Type B pancreatic cell (in vitro differentiated cells): Measurements from ENCODE around the gene ZNF8. TPM values are rescaled to one million over a fixed set of nuclear protein-coding genes. Genes with fewer than 3 reads are reported as not detected.

Experiments used
- DNase-seq: peaks from one replicate; pipeline ENCODE4 v3.0.0; 2021; ENCODE audit warnings: mixed read lengths; ENCODE audit not compliant: unreplicated experiment; ENCODE audit errors: extremely low spot score
- H3K27ac Mint-ChIP-seq: 2 replicates; pipeline ENCODE4 v1.8.0; 2021; ENCODE audit warnings: mild to moderate bottlenecking, mixed read lengths
- H3K27me3 Mint-ChIP-seq: 2 replicates; pipeline ENCODE4 v1.8.0; 2021; ENCODE audit warnings: mixed read lengths
- H3K36me3 Mint-ChIP-seq: 2 replicates; pipeline ENCODE4 v1.8.0; 2021; ENCODE audit warnings: mixed read lengths
- H3K4me1 Mint-ChIP-seq: one replicate; pipeline ENCODE4 v1.8.0; 2021; ENCODE audit warnings: mixed read lengths; ENCODE audit not compliant: unreplicated experiment
- H3K4me3 Mint-ChIP-seq: 2 replicates; pipeline ENCODE4 v1.8.0; 2021; ENCODE audit warnings: mild to moderate bottlenecking, mixed read lengths
- H3K9me3 Mint-ChIP-seq: 2 replicates; pipeline ENCODE4 v1.8.0; 2021; ENCODE audit warnings: mixed read lengths
- total RNA-seq: library from RNA; stranded (reverse); gene quantifications from 2 replicates; pipeline ENCODE4 v1.2.1, GENCODE V29; 2021; ENCODE audit warnings: low replicate concordance
- TF ChIP-seq, protein P1 (sequence below): fragments of 200-600 bp; sonication (generic); conservative IDR thresholded peaks from 2 replicates; pipeline ENCODE4 v1.5.0; 2021; ENCODE audit warnings: antibody characterized with exemption, mild to moderate bottlenecking

ZNF8 gene
- total RNA-seq, 1 donor from 2014 or later, result 16.4 TPM

DNA sequence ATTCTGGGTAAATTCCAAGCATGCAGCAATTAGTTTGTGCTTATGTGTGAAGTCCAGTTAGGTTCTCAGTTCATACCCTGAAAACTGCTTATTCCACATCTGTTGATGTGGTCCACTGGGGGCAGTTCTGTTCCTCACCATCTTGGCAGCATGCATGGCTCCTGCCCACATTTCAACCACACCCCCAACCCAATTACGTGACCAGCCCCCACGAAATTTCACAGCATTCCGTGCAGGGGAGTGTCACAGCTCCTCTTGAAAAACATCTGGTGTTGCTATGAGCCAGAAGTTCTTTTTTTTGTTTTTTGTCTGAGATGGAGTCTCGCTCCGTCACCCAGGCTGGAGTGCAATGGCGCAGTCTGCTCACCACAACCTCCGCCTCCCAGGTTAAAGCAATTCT is 17.3 kb downstream of the ZNF8 start:
- peaks cover 22% of the 10 kb centered on the region for H3K9me3 Mint-ChIP-seq
- no peaks in the 10 kb centered on the region for H3K4me1 Mint-ChIP-seq

DNA sequence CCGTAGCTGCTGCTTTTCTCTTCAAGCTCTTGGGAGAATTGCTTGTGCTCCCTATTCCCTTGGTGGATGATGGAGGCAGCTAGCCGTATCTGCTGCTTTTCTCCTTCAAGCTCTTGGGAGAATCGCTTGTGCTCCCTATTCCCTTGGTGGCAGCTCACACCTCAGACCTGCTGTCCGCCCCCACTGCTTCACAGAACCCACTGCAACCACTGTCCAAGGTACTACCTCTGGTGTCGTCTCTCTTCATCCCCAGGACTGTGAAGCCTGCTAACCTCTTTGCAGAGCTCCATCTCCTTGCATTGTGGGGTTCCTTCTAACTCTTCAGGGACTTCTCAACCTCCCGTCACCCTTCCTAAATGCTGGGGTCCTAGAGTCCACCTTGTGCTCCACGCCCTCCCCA is 21.9 kb downstream of the ZNF8 start:
- peaks cover 14% of the 10 kb centered on the region for H3K4me1 Mint-ChIP-seq
- peak overlapping the region; percentile 40 for H3K4me3 Mint-ChIP-seq
- no peak for DNase-seq
- no peaks in the 10 kb centered on the region for H3K27me3 Mint-ChIP-seq
- H3K9me3 Mint-ChIP-seq, result no peaks in the 10 kb centered on the region
- TF ChIP-seq, protein P1, sequence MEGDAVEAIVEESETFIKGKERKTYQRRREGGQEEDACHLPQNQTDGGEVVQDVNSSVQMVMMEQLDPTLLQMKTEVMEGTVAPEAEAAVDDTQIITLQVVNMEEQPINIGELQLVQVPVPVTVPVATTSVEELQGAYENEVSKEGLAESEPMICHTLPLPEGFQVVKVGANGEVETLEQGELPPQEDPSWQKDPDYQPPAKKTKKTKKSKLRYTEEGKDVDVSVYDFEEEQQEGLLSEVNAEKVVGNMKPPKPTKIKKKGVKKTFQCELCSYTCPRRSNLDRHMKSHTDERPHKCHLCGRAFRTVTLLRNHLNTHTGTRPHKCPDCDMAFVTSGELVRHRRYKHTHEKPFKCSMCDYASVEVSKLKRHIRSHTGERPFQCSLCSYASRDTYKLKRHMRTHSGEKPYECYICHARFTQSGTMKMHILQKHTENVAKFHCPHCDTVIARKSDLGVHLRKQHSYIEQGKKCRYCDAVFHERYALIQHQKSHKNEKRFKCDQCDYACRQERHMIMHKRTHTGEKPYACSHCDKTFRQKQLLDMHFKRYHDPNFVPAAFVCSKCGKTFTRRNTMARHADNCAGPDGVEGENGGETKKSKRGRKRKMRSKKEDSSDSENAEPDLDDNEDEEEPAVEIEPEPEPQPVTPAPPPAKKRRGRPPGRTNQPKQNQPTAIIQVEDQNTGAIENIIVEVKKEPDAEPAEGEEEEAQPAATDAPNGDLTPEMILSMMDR, result no peak
- no peak overlapping the region for H3K27ac Mint-ChIP-seq
- H3K36me3 Mint-ChIP-seq, result peaks cover 45% of the 10 kb centered on the region

More for the DNA sequence above, 17.3 kb downstream of the ZNF8 start:
- DNase-seq, result no peak
- TF ChIP-seq, protein P1, result no peak
- H3K36me3 Mint-ChIP-seq, result peaks cover 71% of the 10 kb centered on the region
- no peaks in the 10 kb centered on the region for H3K27me3 Mint-ChIP-seq
- no peak overlapping the region for H3K4me3 Mint-ChIP-seq
- H3K27ac Mint-ChIP-seq, result no peak overlapping the region

DNA sequence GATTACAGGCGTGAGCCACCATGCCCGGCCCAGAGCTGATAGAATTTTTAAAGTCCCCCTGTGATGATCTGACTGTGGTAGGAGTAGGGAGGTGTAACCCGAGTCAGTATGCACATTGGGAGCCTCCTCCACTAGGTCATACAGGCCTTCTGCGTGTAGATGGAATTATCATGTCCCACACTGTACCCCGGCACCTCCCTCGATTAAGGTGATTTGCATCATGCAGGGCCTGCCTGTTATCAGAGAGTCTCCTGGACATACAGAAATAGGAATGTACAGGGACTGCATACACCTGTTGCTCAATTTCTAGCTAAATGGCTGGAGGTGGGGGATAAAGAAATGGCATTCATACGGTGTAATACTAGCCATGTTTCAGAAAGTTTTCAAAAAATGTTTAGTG is 25.5 kb downstream of the ZNF8 start:
- Mint-ChIP-seq H3K27me3 (no peaks in the 10 kb centered on the region), H3K4me3 (peak overlapping the region; percentile 100), H3K9me3 (no peaks in the 10 kb centered on the region), H3K36me3 (peaks cover 57% of the 10 kb centered on the region), H3K27ac (peak overlapping the region; percentile 97), H3K4me1 (peaks cover 14% of the 10 kb centered on the region)
- DNase-seq, result no peak
- TF ChIP-seq, protein P1, result no peak

DNA sequence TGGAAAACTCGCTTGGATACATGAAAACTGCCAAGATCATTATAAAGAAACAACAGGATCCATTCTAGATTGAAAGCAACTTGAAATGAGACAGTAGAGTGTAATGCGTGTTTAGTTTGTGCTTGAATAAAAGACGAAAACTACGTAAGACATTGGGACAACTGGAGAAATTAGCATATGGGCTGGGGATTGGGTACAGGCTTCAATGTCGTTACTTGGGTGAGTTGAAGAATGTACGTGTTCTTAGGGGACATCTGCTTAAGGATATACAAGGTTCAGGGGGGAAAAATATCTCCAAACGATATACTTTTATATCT is 26.0 kb downstream of the ZNF8 start:
- Mint-ChIP-seq H3K4me3 (peak overlapping the region; percentile 100), H3K27ac (peak overlapping the region; percentile 97), H3K36me3 (peaks cover 61% of the 10 kb centered on the region), H3K9me3 (no peaks in the 10 kb centered on the region), H3K4me1 (peaks cover 14% of the 10 kb centered on the region), H3K27me3 (no peaks in the 10 kb centered on the region)
- no peak for DNase-seq
- TF ChIP-seq, protein P1, result no peak

DNA sequence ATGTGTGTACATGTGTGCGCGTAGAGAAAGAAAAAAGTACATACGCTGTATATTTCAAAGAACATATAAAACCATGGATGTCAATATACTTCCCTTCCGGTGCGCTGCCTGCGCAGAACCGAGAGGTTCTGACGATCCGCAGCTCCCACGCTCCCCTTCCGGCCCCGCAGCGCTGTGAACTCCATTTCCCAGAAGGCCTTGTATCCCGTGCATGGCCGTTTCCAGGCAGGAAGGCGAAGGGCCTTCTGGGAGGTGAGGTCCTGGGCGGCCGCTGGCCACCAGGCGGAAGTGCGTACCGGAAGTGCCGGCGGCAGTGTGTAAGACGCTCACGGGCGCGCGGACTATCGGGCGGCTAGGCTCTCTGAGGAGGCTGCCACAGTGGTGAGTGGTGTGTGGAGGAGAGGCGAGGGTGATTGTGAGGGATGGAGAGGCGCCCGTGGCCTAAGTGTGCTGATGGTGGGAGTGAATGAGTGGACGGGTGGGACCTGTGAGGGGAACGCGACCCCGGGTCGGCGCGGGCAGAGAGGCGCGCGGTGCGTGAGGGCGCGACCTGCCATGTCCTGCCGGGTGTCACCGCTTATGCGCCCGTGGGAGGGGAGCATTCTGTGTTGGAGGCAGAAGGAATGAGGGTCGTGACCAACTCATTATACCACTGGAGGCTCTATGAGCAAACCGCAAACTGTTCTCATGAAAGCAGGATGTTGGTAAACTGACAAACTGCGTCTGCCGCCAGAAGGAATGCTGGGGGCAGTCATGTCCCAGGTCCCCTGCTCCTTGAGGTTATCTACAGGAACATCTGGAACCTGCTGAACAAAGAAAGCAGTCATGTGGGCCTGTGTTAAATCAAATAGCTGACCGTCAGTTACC is 26.5 kb downstream of the ZNF8 start, which contains the start of gene ERVK3-1:
TSS of gene ERVK3-1 (plus strand) at position 313 of the 867 bp plus-strand sequence. CDS start 6,792 bp downstream, outside the sequence.
- peak; percentile 94 for DNase-seq
- Mint-ChIP-seq H3K9me3 (no peaks in the 10 kb centered on the region), H3K27me3 (no peaks in the 10 kb centered on the region), H3K4me3 (peak within 1 kb of the TSS; percentile 100), H3K4me1 (peaks cover 14% of the 10 kb centered on the region), H3K36me3 (peaks cover 59% of the 10 kb centered on the region), H3K27ac (peak within 1 kb of the TSS; percentile 97)
- TF ChIP-seq, protein P1, result peak; percentile 43
